Measurements from ENCODE around the gene HTR3E.
A peak's percentile ranks its signal among the peaks of the same experiment; 100 is the strongest.

Gene HTR3E

DNA sequence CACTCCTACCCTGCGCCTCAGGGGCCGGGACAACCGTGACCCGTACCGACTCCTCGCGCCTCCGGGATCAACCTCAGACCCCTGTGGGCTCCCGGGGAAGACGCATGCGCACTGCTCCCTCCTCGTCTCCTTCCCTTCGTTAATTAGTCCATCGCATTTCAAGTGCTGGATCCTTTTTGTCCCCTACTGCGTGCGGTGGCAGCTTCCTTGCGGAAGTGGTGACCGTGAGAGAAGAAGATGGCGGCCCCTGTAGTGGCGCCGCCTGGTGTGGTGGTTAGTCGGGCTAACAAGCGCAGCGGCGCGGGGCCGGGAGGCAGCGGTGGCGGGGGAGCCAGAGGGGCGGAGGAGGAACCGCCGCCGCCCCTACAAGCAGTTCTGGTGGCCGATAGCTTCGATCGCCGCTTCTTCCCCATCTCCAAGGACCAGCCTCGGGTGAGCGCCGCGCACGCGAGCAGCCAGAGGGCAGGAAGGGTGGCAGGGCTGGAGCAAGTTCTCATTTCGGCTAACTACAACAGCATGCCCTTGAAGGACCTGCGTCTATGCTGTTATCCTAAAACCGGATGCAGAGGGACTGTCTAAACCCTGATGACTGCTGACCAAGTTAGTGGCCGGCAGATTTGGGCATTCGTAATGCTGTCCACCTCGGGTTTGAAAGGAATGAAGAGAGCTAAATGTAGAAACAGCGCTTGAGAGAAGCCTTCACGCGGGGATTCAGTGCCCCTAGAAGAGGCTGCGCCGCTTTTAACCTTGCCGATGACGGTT, 38.5 kb downstream of the HTR3E start, which contains the start of gene EIF2B5:
Gene EIF2B5, plus strand, starts transcription at position 210 of the 762 bp plus-strand sequence. Its CDS starts 28 bp downstream, at position 238.
- ATAC-seq (ENCODE audit: insufficient read depth, low read depth) (peak; percentile 88), DNase-seq (peak; percentile 93)
- TF ChIP-seq CTCF (IDR thresholded peaks at IDR 0.05; ENCODE audit: borderline replicate concordance, extremely low read depth, low read length, poor library complexity, severe bottlenecking) = peak; percentile 46
- TF ChIP-seq EZH2 (IDR thresholded peaks at IDR 0.05; ENCODE audit: borderline replicate concordance, low read depth, low read length, severe bottlenecking) = no peak
- peak within 1 kb of the TSS; percentile 94 for H3K9ac ChIP-seq (ENCODE audit: low read depth, low read length)
- peak within 1 kb of the TSS; percentile 93 for H3K27ac ChIP-seq (ENCODE audit: low read length)
- H3K27me3 ChIP-seq (ENCODE audit: insufficient read depth, low read length, poor library complexity) = no peaks in the 10 kb centered on the region
- peak within 1 kb of the TSS; percentile 98 to 99 for H3K4me3 ChIP-seq (ENCODE audit: low read depth in 1 of 2, low read length in 2 of 2)
- H4K20me1 ChIP-seq (ENCODE audit: insufficient read depth, low read length) = peaks cover 16% of the 10 kb centered on the region; the same call in 1 of the 2 replicates
- no peaks in the 10 kb centered on the region for H3K9me3 ChIP-seq (ENCODE audit: insufficient read depth, low read length, severe bottlenecking)
- peaks cover 38% of the 10 kb centered on the region for H3K4me1 ChIP-seq (ENCODE audit: insufficient read depth, low read length)
- H2AFZ ChIP-seq (ENCODE audit: low read depth, low read length) = peak within 1 kb of the TSS; percentile 96
- peak within 1 kb of the TSS; percentile 93 for H3K4me2 ChIP-seq (ENCODE audit: insufficient read depth, low read length)
- peaks cover 28% of the 10 kb centered on the region for H3K36me3 ChIP-seq (ENCODE audit: insufficient read depth, low read length)
- peaks cover 58% of the 10 kb centered on the region for H3K79me2 ChIP-seq (ENCODE audit: insufficient read depth, low read length)

GRCh38 chr3:184135911-184136260, 39.0 kb downstream of the HTR3E start:
- TF ChIP-seq EZH2 (IDR thresholded peaks at IDR 0.05; ENCODE audit: borderline replicate concordance, low read depth, low read length, severe bottlenecking) (no peak), CTCF (IDR thresholded peaks at IDR 0.05; ENCODE audit: borderline replicate concordance, extremely low read depth, low read length, poor library complexity, severe bottlenecking) (no peak)
- DNase-seq (no peak), ATAC-seq (ENCODE audit: insufficient read depth, low read depth) (no peak)
- peaks cover 33% of the 10 kb centered on the region for H3K36me3 ChIP-seq (ENCODE audit: insufficient read depth, low read length)
- no peaks in the 10 kb centered on the region for H3K9me3 ChIP-seq (ENCODE audit: insufficient read depth, low read length, severe bottlenecking)
- H3K4me1 ChIP-seq (ENCODE audit: insufficient read depth, low read length) = peaks cover 38% of the 10 kb centered on the region
- peak overlapping the region; percentile 93 for H3K27ac ChIP-seq (ENCODE audit: low read length)
- peak overlapping the region; percentile 98 to 99 for H3K4me3 ChIP-seq (ENCODE audit: low read depth in 1 of 2, low read length in 2 of 2)
- H3K27me3 ChIP-seq (ENCODE audit: insufficient read depth, low read length, poor library complexity) = no peaks in the 10 kb centered on the region
- H3K4me2 ChIP-seq (ENCODE audit: insufficient read depth, low read length) = peak overlapping the region; percentile 93
- H4K20me1 ChIP-seq (ENCODE audit: insufficient read depth, low read length) = peaks cover 21% of the 10 kb centered on the region; the same call in 1 of the 2 replicates
- peak overlapping the region; percentile 94 for H3K9ac ChIP-seq (ENCODE audit: low read depth, low read length)
- H3K79me2 ChIP-seq (ENCODE audit: insufficient read depth, low read length) = peaks cover 60% of the 10 kb centered on the region
- peak overlapping the region; percentile 96 for H2AFZ ChIP-seq (ENCODE audit: low read depth, low read length)

DNA sequence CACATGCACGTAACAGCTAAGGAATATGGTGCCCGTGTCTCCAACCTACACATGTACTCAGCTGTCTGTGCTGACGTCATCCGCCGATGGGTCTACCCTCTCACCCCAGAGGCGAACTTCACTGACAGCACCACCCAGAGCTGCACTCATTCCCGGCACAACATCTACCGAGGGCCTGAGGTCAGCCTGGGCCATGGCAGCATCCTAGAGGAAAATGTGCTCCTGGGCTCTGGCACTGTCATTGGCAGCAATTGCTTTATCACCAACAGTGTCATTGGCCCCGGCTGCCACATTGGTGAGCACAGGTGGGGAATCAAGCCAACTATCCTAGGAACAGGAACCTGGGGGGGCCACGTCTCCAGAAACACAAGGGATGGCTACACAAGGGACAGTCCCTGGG, 43.6 kb downstream of the HTR3E start:
- H2AFZ ChIP-seq (ENCODE audit: low read depth, low read length) = no peak overlapping the region
- H3K27me3 ChIP-seq (ENCODE audit: insufficient read depth, low read length, poor library complexity) = no peaks in the 10 kb centered on the region
- no peaks in the 10 kb centered on the region for H3K9me3 ChIP-seq (ENCODE audit: insufficient read depth, low read length, severe bottlenecking)
- no peak for DNase-seq
- H3K79me2 ChIP-seq (ENCODE audit: insufficient read depth, low read length) = peaks cover 42% of the 10 kb centered on the region
- no peak for ATAC-seq (ENCODE audit: insufficient read depth, low read depth)
- H3K27ac ChIP-seq (ENCODE audit: low read length) = no peak overlapping the region
- H3K4me1 ChIP-seq (ENCODE audit: insufficient read depth, low read length) = peaks cover 23% of the 10 kb centered on the region
- peaks cover 78% of the 10 kb centered on the region for H3K36me3 ChIP-seq (ENCODE audit: insufficient read depth, low read length)
- TF ChIP-seq CTCF (IDR thresholded peaks at IDR 0.05; ENCODE audit: borderline replicate concordance, extremely low read depth, low read length, poor library complexity, severe bottlenecking) (no peak), EZH2 (IDR thresholded peaks at IDR 0.05; ENCODE audit: borderline replicate concordance, low read depth, low read length, severe bottlenecking) (no peak)
- no peak overlapping the region for H3K4me2 ChIP-seq (ENCODE audit: insufficient read depth, low read length)
- peaks cover 28% of the 10 kb centered on the region for H4K20me1 ChIP-seq (ENCODE audit: insufficient read depth, low read length)
- H3K4me3 ChIP-seq (ENCODE audit: low read depth in 1 of 2, low read length in 2 of 2) = no peak overlapping the region
- H3K9ac ChIP-seq (ENCODE audit: low read depth, low read length) = no peak overlapping the region
